ENCODE results near the gene SLC25A20. TPM values are rescaled to one million over a fixed set of nuclear protein-coding genes. Genes with fewer than 3 reads are reported as not detected.

The SLC25A20 gene
- total and polyA plus RNA-seq, 2 of the 4 experiments (the other 2 are of a cell fraction), result 23.8 to 27.1 TPM

- peaks cover 4% of the 10 kb centered on the region for H3K4me1 ChIP-seq (ENCODE audit: control insufficient read depth, insufficient read depth, low read length)
- H3K9ac ChIP-seq (ENCODE audit: low read depth, low read length), result no peak overlapping the region
- TF ChIP-seq USF2 (IDR thresholded peaks at IDR 0.05; ENCODE audit: low read depth, low read length), result no peak
- TF ChIP-seq MAFK (IDR thresholded peaks at IDR 0.05; ENCODE audit: low read depth, low read length), result peak; percentile 90
- no peak overlapping the region for H3K27ac ChIP-seq (ENCODE audit: insufficient read depth, low read length)
- H2BK120ac ChIP-seq (ENCODE audit: low read depth, low read length), result no peak overlapping the region
- no peak overlapping the region for H4K8ac ChIP-seq (ENCODE audit: low read depth in 2 of 2, low read length in 2 of 2)
- no peaks in the 10 kb centered on the region for H3K9me3 ChIP-seq (ENCODE audit: control insufficient read depth, insufficient read depth, low read length)
- H3K4me2 ChIP-seq (ENCODE audit: low read depth, low read length), result no peak overlapping the region
- H3K9me1 ChIP-seq (ENCODE audit: insufficient read depth, low read length), result peaks cover 6% of the 10 kb centered on the region
- H3K56ac ChIP-seq (ENCODE audit: extremely low read depth, insufficient read depth, low read length), result no peak overlapping the region; the same call in 1 of the 2 replicates
- H4K91ac ChIP-seq (ENCODE audit: insufficient read depth, low read depth, low read length), result no peak overlapping the region
- no peak overlapping the region for H3K4me3 ChIP-seq (ENCODE audit: insufficient read depth, low read depth, low read length)
- no peak overlapping the region for H2AK9ac ChIP-seq (replicated peaks; ENCODE audit: low read depth, low read length, poor library complexity)
- no peak overlapping the region for H2BK5ac ChIP-seq (ENCODE audit: low read depth, low read length, poor library complexity, severe bottlenecking)
- intact Hi-C loops (cut with micrococcal nuclease), result no loop called here
- peaks cover under 1% of the 10 kb centered on the region; the same call in 1 of the 2 replicates for H3K36me3 ChIP-seq (ENCODE audit: control insufficient read depth, insufficient read depth, low read length)
- no peak overlapping the region for H3K18ac ChIP-seq (ENCODE audit: low read depth, low read length)
- peaks cover 16 to 20% of the 10 kb centered on the region in 2 experiments for H3K79me1 ChIP-seq (ENCODE audit: low read depth in 1 of 2, low read length in 2 of 2)
- no peak overlapping the region for H4K5ac ChIP-seq (ENCODE audit: low read depth, low read length)
- H2BK20ac ChIP-seq (ENCODE audit: low read depth, low read length), result no peak overlapping the region
- in situ Hi-C loops (cut with MboI; ENCODE audit: low sequenced_read_pairs), result no loop called here
- no TSS peak for BruUV-seq (replicated peaks)
- no peak overlapping the region for H3K23ac ChIP-seq (ENCODE audit: low read depth, low read length)
- no peak overlapping the region for H2AFZ ChIP-seq (replicated peaks; ENCODE audit: low read length, poor library complexity)
- no peak overlapping the region for H3K14ac ChIP-seq (replicated peaks; ENCODE audit: low read depth, low read length)
- H2AK5ac ChIP-seq (ENCODE audit: low read depth, low read length), result no peak overlapping the region
- ATAC-seq (ENCODE audit: low read depth) (no peak), DNase-seq (no peak)
- dilution Hi-C loops (cut with HindIII; ENCODE audit: low sequenced_read_pairs, unreplicated experiment), result no loop called here
- H2BK15ac ChIP-seq (ENCODE audit: low read depth, low read length), result no peak overlapping the region
- H3K4ac ChIP-seq (ENCODE audit: low read depth, low read length), result no peak overlapping the region; the same call in 1 of the 2 replicates
- 90% methylated on average over 2 of the region's 2 CpGs; no CpG with 5 or more reads in 1 of the 2 experiments for WGBS, 2 experiments (ENCODE audit: extremely low coverage in 2 of 2, insufficient read length in 1 of 2)
- CTCF ChIA-PET, result interaction anchor here (0.7 kb wide), 1 partner anchor 366 kb away, joined by 3 read pairs; no protein-coding TSS in a partner anchor
- no peaks in the 10 kb centered on the region for H3K27me3 ChIP-seq (ENCODE audit: control insufficient read depth, insufficient read depth, low read length)
- POLR2A ChIA-PET (ENCODE audit: unreplicated experiment), result no interaction called here
- no peaks in the 10 kb centered on the region for H4K20me1 ChIP-seq (ENCODE audit: insufficient read depth, low read length)
These were observed 1.7 kb downstream of the SLC25A20 start for GRCh38 chr3:48896936-48897335.
